ENCODE measurements around the gene NIFK.

NIFK gene

DNA sequence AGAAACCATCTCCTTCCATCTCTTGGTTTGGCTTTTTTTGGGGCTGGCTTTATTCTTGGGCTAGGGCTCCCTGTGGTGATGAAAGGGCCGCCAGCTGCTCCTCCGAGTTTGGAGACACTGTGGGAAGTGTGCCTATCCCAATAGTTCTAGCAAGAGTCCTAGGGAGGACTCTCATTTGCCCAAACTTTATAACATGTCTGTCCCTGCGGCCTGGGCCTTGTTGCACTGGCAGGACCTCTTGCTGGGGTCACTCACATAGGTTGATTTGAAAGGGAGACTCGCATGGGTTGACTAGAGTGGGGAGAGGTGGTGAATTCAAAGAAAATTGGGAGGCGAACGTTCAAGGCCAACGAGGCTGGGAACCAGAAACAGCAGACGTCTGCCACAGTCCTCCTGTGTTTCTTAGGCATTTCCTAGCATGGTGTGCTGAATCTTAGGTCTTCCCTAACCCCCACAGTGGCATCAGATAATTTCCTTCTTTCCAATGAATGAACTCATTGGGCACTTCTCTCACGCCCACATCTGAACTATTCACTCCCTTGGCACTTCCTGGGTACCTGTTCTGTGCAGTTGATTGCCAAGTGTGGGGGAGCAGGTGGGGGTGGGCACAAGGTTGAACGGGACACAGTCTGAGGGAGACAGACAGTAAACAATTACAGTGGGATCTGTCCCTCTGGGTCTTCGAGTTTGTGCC lies 26.8 kb downstream of the NIFK start:
- no peak for DNase-seq (ENCODE audit: low read depth in 1 of 2, low spot score in 1 of 2)
- TF ChIP-seq POLR2AphosphoS5 (IDR thresholded peaks at IDR 0.05; ENCODE audit: low read depth) (no peak), SPI1 (IDR thresholded peaks at IDR 0.05; ENCODE audit: borderline replicate concordance, low read depth) (no peak), GABPA (IDR thresholded peaks at IDR 0.05; ENCODE audit: low read depth) (no peak)
- TF ChIP-seq, protein P1, sequence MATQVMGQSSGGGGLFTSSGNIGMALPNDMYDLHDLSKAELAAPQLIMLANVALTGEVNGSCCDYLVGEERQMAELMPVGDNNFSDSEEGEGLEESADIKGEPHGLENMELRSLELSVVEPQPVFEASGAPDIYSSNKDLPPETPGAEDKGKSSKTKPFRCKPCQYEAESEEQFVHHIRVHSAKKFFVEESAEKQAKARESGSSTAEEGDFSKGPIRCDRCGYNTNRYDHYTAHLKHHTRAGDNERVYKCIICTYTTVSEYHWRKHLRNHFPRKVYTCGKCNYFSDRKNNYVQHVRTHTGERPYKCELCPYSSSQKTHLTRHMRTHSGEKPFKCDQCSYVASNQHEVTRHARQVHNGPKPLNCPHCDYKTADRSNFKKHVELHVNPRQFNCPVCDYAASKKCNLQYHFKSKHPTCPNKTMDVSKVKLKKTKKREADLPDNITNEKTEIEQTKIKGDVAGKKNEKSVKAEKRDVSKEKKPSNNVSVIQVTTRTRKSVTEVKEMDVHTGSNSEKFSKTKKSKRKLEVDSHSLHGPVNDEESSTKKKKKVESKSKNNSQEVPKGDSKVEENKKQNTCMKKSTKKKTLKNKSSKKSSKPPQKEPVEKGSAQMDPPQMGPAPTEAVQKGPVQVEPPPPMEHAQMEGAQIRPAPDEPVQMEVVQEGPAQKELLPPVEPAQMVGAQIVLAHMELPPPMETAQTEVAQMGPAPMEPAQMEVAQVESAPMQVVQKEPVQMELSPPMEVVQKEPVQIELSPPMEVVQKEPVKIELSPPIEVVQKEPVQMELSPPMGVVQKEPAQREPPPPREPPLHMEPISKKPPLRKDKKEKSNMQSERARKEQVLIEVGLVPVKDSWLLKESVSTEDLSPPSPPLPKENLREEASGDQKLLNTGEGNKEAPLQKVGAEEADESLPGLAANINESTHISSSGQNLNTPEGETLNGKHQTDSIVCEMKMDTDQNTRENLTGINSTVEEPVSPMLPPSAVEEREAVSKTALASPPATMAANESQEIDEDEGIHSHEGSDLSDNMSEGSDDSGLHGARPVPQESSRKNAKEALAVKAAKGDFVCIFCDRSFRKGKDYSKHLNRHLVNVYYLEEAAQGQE (IDR thresholded peaks at IDR 0.05; ENCODE audit: insufficient replicate concordance, low read depth), result no peak
- TF ChIP-seq, protein P2, sequence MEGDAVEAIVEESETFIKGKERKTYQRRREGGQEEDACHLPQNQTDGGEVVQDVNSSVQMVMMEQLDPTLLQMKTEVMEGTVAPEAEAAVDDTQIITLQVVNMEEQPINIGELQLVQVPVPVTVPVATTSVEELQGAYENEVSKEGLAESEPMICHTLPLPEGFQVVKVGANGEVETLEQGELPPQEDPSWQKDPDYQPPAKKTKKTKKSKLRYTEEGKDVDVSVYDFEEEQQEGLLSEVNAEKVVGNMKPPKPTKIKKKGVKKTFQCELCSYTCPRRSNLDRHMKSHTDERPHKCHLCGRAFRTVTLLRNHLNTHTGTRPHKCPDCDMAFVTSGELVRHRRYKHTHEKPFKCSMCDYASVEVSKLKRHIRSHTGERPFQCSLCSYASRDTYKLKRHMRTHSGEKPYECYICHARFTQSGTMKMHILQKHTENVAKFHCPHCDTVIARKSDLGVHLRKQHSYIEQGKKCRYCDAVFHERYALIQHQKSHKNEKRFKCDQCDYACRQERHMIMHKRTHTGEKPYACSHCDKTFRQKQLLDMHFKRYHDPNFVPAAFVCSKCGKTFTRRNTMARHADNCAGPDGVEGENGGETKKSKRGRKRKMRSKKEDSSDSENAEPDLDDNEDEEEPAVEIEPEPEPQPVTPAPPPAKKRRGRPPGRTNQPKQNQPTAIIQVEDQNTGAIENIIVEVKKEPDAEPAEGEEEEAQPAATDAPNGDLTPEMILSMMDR (IDR thresholded peaks at IDR 0.05; ENCODE audit: insufficient read depth, low read length), result no peak
- Histone ChIP-seq H3K4me3 (replicated peaks; ENCODE audit: insufficient read depth, low read length) (no peak overlapping the region), H3K27ac (replicated peaks) (no peak overlapping the region), H3K27me3 (ENCODE audit: insufficient read depth, poor library complexity, severe bottlenecking) (no peaks in the 10 kb centered on the region)

DNA sequence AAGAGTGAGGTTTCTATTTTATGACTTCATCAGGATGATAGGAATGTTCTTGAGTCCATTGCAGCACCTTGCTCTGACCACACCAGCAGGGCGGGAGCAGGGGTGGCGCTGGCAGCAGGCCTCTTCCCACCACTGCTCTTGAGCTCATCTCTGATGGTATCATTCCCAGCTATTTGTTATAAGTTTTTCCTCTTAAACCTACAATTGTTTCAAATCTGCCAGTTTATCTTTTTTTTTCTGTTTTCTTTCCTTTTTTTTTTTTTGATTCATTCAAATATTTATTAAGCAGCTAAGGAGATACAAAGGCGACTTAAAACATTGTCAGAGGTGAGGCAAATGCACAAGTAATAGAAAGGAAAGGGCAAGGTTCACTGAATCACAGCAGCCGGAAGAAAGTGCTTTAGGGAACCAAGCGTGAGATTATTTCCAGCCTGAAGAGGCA lies 28.7 kb downstream of the NIFK start:
- no peak overlapping the region for H3K4me3 ChIP-seq (replicated peaks; ENCODE audit: insufficient read depth, low read length)
- TF ChIP-seq POLR2AphosphoS5 (IDR thresholded peaks at IDR 0.05; ENCODE audit: low read depth) (no peak), GABPA (IDR thresholded peaks at IDR 0.05; ENCODE audit: low read depth) (no peak), SPI1 (IDR thresholded peaks at IDR 0.05; ENCODE audit: borderline replicate concordance, low read depth) (no peak)
- TF ChIP-seq, protein P2 (IDR thresholded peaks at IDR 0.05; ENCODE audit: insufficient read depth, low read length), result no peak
- TF ChIP-seq, protein P1 (IDR thresholded peaks at IDR 0.05; ENCODE audit: insufficient replicate concordance, low read depth), result no peak
- DNase-seq (ENCODE audit: low read depth in 1 of 2, low spot score in 1 of 2), result peak in 1 of 2 experiments; percentile 30
- peak overlapping the region; percentile 44 for H3K27ac ChIP-seq (replicated peaks)
- H3K27me3 ChIP-seq (ENCODE audit: insufficient read depth, poor library complexity, severe bottlenecking), result no peaks in the 10 kb centered on the region

DNA sequence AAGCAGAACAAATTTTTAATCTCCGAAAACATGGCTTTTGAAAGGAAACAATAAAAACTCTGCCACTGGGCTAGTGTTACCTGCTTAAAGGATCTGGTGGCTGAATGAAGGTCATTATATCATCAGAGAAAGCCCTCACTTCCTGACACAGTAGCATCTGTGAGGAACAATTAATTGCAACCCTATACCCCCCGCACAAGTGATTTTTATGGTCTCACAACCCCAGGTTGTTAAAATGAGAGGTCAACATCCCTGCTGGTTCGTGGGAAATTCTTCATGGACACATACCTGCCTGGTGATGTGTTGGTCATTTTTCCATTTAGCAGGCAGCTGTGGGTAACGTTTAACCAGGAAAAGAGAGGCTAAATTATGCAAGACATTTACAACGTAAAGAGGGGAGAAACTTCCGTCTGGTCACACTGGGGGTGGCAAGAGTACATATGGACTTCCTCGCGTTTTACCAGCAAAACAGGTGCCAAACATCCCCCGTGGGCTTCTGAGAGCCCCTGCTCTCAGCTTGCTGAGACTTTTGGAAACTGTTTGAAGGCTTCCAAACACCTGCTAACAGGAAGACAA lies 29.2 kb downstream of the NIFK start:
- Histone ChIP-seq H3K27me3 (ENCODE audit: insufficient read depth, poor library complexity, severe bottlenecking) (no peaks in the 10 kb centered on the region), H3K4me3 (replicated peaks; ENCODE audit: insufficient read depth, low read length) (no peak overlapping the region), H3K27ac (replicated peaks) (peak overlapping the region; percentile 44)
- DNase-seq (ENCODE audit: low read depth in 1 of 2, low spot score in 1 of 2), result peak in 1 of 2 experiments; percentile 22
- TF ChIP-seq, protein P1 (IDR thresholded peaks at IDR 0.05; ENCODE audit: insufficient replicate concordance, low read depth), result no peak
- TF ChIP-seq SPI1 (IDR thresholded peaks at IDR 0.05; ENCODE audit: borderline replicate concordance, low read depth), result no peak
- TF ChIP-seq GABPA (IDR thresholded peaks at IDR 0.05; ENCODE audit: low read depth), result no peak
- no peak for TF ChIP-seq POLR2AphosphoS5 (IDR thresholded peaks at IDR 0.05; ENCODE audit: low read depth)
- TF ChIP-seq, protein P2 (IDR thresholded peaks at IDR 0.05; ENCODE audit: insufficient read depth, low read length), result no peak

Data from HL-60 (cell line).